ENCODE results near the gene CHST3.

CHST3 gene

DNA sequence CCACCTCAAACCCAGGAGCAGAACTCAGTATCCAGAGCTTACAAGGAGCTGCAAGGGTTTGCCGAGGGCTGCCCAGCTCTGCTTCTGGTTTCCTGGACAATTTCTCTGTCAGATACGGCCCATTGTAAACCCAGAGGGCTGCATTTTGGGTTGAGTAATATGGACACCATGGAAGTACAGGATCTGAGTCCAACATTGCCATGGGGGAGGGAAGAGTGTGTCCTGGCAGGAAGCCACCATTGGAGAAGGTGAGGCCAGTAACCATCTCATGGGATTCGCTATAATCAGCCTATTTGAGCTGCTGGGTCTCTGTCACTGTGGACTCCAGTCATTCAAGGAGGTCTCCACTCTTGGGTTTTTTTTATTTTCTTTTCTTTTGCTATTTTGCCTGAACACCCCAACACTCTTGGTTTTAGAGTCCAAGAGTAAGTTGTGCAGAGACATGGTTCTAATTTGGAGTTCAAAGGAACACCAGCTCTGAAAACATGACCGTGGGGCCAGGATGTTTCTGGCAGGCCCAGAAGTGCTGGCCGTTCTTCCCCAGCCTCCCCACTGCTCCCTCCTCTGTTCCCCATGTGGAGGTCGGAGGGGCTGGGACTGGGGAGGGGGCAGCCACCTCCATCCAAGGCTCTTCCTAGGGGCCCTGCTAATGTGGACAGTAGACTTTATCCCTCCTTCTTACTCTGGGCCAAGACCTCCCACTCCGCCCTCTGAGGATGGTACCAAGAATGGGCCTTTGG, 46.2 kb downstream of the CHST3 start:
- no peak overlapping the region for H3K4me3 ChIP-seq (ENCODE audit: low read depth, low read length)
- TF ChIP-seq, protein P1, sequence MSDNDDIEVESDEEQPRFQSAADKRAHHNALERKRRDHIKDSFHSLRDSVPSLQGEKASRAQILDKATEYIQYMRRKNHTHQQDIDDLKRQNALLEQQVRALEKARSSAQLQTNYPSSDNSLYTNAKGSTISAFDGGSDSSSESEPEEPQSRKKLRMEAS (IDR thresholded peaks at IDR 0.05; ENCODE audit: low read depth, low read length): no peak
- TF ChIP-seq POLR2A (IDR thresholded peaks at IDR 0.05; ENCODE audit: extremely low read depth, insufficient read length) (no peak), MYC (IDR thresholded peaks at IDR 0.05; ENCODE audit: low read depth, low read length) (no peak)
- TF ChIP-seq, protein P2, sequence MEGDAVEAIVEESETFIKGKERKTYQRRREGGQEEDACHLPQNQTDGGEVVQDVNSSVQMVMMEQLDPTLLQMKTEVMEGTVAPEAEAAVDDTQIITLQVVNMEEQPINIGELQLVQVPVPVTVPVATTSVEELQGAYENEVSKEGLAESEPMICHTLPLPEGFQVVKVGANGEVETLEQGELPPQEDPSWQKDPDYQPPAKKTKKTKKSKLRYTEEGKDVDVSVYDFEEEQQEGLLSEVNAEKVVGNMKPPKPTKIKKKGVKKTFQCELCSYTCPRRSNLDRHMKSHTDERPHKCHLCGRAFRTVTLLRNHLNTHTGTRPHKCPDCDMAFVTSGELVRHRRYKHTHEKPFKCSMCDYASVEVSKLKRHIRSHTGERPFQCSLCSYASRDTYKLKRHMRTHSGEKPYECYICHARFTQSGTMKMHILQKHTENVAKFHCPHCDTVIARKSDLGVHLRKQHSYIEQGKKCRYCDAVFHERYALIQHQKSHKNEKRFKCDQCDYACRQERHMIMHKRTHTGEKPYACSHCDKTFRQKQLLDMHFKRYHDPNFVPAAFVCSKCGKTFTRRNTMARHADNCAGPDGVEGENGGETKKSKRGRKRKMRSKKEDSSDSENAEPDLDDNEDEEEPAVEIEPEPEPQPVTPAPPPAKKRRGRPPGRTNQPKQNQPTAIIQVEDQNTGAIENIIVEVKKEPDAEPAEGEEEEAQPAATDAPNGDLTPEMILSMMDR (IDR thresholded peaks at IDR 0.05; ENCODE audit: low read depth, low read length): no peak
- DNase-seq (ENCODE audit: low read depth): no peak

DNA sequence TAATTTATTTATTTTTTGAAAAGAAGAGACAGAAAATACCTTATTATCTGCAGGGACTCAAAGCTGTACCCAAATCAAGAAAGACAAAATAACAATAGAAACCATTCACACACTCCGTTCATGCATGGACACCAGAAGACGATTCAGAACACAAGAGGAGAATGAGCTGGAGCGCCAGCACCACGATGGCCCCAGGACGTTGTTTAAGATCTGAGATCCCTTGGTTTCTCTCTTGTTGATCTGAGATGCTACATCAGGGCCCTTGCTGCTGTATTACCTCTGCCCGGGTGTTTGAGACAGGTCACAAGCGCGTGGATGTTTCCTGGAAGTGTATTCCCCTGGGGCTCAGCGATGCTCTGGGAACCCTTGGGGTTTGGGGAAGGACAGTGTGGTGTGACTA, 46.8 kb downstream of the CHST3 start:
- no peak overlapping the region for H3K4me3 ChIP-seq (ENCODE audit: low read depth, low read length)

DNA sequence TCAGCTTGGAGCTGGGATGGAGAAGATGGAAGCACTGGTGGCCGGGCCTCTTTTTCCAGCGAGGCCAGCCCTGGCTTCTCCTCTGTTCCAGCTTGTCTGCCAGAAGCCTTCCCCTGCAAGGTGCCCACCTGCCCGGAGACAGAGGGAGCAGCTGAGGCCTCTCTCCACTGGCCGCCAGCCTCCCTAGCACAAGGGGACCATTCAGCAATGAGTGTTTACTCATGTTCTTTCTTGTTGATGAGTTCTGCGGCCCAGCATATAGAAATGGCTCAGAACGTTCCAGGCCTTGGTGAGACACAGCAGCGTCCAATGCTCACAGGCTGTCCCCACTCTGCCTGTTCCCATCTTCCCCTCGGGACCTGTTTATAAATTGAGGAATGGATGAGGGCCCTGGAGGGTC, 47.3 kb downstream of the CHST3 start:
- no peak for TF ChIP-seq MYC (IDR thresholded peaks at IDR 0.05; ENCODE audit: low read depth, low read length)
- TF ChIP-seq, protein P2 (IDR thresholded peaks at IDR 0.05; ENCODE audit: low read depth, low read length): no peak
- TF ChIP-seq, protein P1 (IDR thresholded peaks at IDR 0.05; ENCODE audit: low read depth, low read length): no peak
- no peak for TF ChIP-seq POLR2A (IDR thresholded peaks at IDR 0.05; ENCODE audit: extremely low read depth, insufficient read length)
- no peak for DNase-seq (ENCODE audit: low read depth)
- no peak overlapping the region for H3K4me3 ChIP-seq (ENCODE audit: low read depth, low read length)

More for the DNA sequence above, 46.8 kb downstream of the CHST3 start:
- TF ChIP-seq, protein P1 (IDR thresholded peaks at IDR 0.05; ENCODE audit: low read depth, low read length): no peak
- no peak for TF ChIP-seq MYC (IDR thresholded peaks at IDR 0.05; ENCODE audit: low read depth, low read length)
- TF ChIP-seq, protein P2 (IDR thresholded peaks at IDR 0.05; ENCODE audit: low read depth, low read length): no peak
- no peak for TF ChIP-seq POLR2A (IDR thresholded peaks at IDR 0.05; ENCODE audit: extremely low read depth, insufficient read length)
- no peak for DNase-seq (ENCODE audit: low read depth)

DNA sequence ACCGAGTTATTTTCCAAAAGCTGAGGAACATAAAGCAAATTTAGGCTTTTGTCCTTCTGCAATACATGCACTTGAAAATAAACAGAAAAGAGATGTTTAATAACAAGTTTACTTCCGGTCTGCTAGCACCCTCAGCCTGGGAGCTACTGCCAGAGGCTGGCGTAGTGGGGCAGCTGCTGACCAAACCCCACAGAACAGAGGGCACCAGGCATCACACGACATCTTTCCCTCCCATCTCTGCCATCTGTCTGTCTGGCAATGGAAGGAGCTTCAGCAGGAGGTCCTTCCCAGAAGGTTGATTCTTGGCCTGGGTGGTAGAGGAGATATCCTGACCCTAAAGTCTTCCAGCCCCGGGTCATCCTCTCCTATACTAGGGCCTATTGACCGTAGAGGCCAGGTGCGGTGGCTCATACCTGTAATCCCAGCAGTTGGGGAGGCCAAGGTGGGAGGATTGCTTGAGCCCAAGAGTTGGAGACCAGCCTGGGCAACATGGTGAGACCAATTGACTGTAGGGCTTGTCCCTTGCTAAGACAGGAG, 47.8 kb downstream of the CHST3 start:
- no peak overlapping the region for H3K4me3 ChIP-seq (ENCODE audit: low read depth, low read length)
- DNase-seq (ENCODE audit: low read depth): no peak
- TF ChIP-seq MYC (IDR thresholded peaks at IDR 0.05; ENCODE audit: low read depth, low read length) (no peak), POLR2A (IDR thresholded peaks at IDR 0.05; ENCODE audit: extremely low read depth, insufficient read length) (no peak)
- TF ChIP-seq, protein P1 (IDR thresholded peaks at IDR 0.05; ENCODE audit: low read depth, low read length): no peak
- TF ChIP-seq, protein P2 (IDR thresholded peaks at IDR 0.05; ENCODE audit: low read depth, low read length): no peak

DNA sequence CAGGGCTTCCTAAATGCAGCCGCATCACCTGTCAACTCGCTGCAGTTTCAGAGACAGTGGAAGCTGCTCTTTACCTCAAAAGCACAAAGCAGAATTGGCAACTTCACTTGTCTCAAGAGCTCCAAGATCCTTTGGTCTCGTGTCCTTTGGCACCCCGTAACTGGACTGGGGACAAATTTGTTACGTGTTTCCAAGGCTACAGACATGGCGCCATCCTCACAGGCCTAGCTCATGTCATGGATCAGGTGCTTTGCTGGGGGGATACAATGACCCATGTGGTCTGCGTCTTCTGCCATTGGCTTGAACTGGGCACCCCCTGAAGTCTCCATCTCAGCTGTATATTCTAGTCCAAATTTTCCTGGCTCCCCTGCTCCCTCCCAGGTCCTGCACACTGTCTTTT, 48.6 kb downstream of the CHST3 start:
- TF ChIP-seq, protein P1 (IDR thresholded peaks at IDR 0.05; ENCODE audit: low read depth, low read length): no peak
- TF ChIP-seq, protein P2 (IDR thresholded peaks at IDR 0.05; ENCODE audit: low read depth, low read length): no peak
- TF ChIP-seq MYC (IDR thresholded peaks at IDR 0.05; ENCODE audit: low read depth, low read length): no peak
- TF ChIP-seq POLR2A (IDR thresholded peaks at IDR 0.05; ENCODE audit: extremely low read depth, insufficient read length): no peak
- H3K4me3 ChIP-seq (ENCODE audit: low read depth, low read length): no peak overlapping the region
- no peak for DNase-seq (ENCODE audit: low read depth)

Data from NB4 (cell line).